ENCODE results near the gene ST8SIA4.

GRCh38 chr5:100903039-100903887, at the start of gene ST8SIA4:
- TF ChIP-seq CTCF (IDR thresholded peaks at IDR 0.05; ENCODE audit: extremely low read depth in 1 of 2, insufficient read depth in 1 of 2, low read depth in 1 of 2, low read length in 2 of 2) (no peak), EZH2 (IDR thresholded peaks at IDR 0.05; ENCODE audit: borderline replicate concordance, low read depth, low read length, severe bottlenecking) (no peak), POLR2A (IDR thresholded peaks at IDR 0.05; ENCODE audit: low read depth, low read length) (peak; percentile 57), MYC (IDR thresholded peaks at IDR 0.05; ENCODE audit: low read depth, low read length) (no peak), JUN (IDR thresholded peaks at IDR 0.05; ENCODE audit: borderline replicate concordance, insufficient read depth, insufficient read length, low read depth) (no peak), MAX (IDR thresholded peaks at IDR 0.05; ENCODE audit: insufficient read depth, insufficient read length) (no peak), POLR2AphosphoS5 (IDR thresholded peaks at IDR 0.05; ENCODE audit: insufficient read depth, low read depth, low read length) (peak; percentile 17)

Measured in endothelial cell of umbilical vein (primary cell).